Omental fat pad (tissue), 4 donors: ENCODE results near the gene FGF8. TPM values are rescaled to one million over a fixed set of nuclear protein-coding genes. Genes with fewer than 3 reads are reported as not detected.

ENCODE experiments used
- ATAC-seq: fragments of 150-250 bp; one replicate; pipeline ENCODE4 v1.9.1; 2016; ENCODE audit warnings: mild to moderate bottlenecking, moderate library complexity; ENCODE audit not compliant: low FRiP score
- DNase-seq: peaks from one replicate; pipeline ENCODE4 v3.0.0-alpha.2; 2019; ENCODE audit warnings: low spot score
- CTCF ChIP-seq, 3 donors: fragments of 450-650 bp; IDR thresholded peaks; one replicate each; pipeline ENCODE4 v1.5.1; 2016 to 2017; ENCODE audit warnings: antibody characterized with exemption in 3 of 3, mild to moderate bottlenecking in 3 of 3, moderate library complexity in 2 of 3
- total RNA-seq, 4 donors: library from RNA; depleted of rRNA; stranded (reverse); fragments of >200 nt; gene quantifications; one replicate each; pipeline ENCODE4 v1.1.0, GENCODE V29; 2016

The FGF8 gene
- total RNA-seq, 4 donors from 2014 or later: 1.0 TPM; not detected in 3

GRCh38 chr10:101772017-101772894 is 3.7 kb downstream of the FGF8 start:
- ATAC-seq (no peak), DNase-seq (no peak)
- TF ChIP-seq CTCF (IDR thresholded peaks at IDR 0.05): no peak

GRCh38 chr10:101771380-101771779 is 4.5 kb downstream of the FGF8 start:
- DNase-seq (no peak), ATAC-seq (no peak)
- no peak for TF ChIP-seq CTCF (IDR thresholded peaks at IDR 0.05)

- no peak for TF ChIP-seq CTCF (IDR thresholded peaks at IDR 0.05)
- DNase-seq (no peak), ATAC-seq (no peak)
These were observed 5.3 kb downstream of the FGF8 start for GRCh38 chr10:101770331-101771215.

GRCh38 chr10:101769541-101770180 is 6.3 kb downstream of the FGF8 start:
- TF ChIP-seq CTCF (IDR thresholded peaks at IDR 0.05): no peak
- no peak for ATAC-seq
- no peak for DNase-seq

GRCh38 chr10:101768791-101769170 is 7.1 kb downstream of the FGF8 start:
- no peak for TF ChIP-seq CTCF (IDR thresholded peaks at IDR 0.05)
- ATAC-seq (no peak), DNase-seq (no peak)

GRCh38 chr10:101767966-101768790 is 7.7 kb downstream of the FGF8 start:
- no peak for TF ChIP-seq CTCF (IDR thresholded peaks at IDR 0.05)
- DNase-seq (no peak), ATAC-seq (no peak)
